B cell (primary cell): Measurements from ENCODE around the gene MAPRE2. TPM values are rescaled to one million over a fixed set of nuclear protein-coding genes. Genes with fewer than 3 reads are reported as not detected.

Experiments
- ATAC-seq: fragments of 200-7000 bp; cut with Tn5 transposase; one replicate; pipeline ENCODE4 v1.10.0; 2021; ENCODE audit warnings: low read depth, mild to moderate bottlenecking, moderate number of reproducible peaks, moderate library complexity
- CTCF ChIA-PET: fragments of 350-600 bp; sonication (Branson Sonifier 250); formaldehyde crosslinking; loops from one replicate; lab custom pipeline; 2021; ENCODE audit warnings: antibody characterized with exemption, inconsistent platforms; lab: Charles Lee
- POLR2A ChIA-PET: fragments of 350-600 bp; sonication (Branson Sonifier 250); formaldehyde crosslinking; loops from one replicate; lab custom pipeline; 2021; ENCODE audit warnings: antibody characterized with exemption; lab: Charles Lee
- DNase-seq: peaks from one replicate; pipeline ENCODE4 v3.0.0; 2013
- H2AFZ ChIP-seq: 2 replicates; pipeline ENCODE4 v1.6.1; 2012; ENCODE audit warnings: mild to moderate bottlenecking, low read depth, low read length; ENCODE audit not compliant: insufficient read depth, poor library complexity, severe bottlenecking
- H3K27ac ChIP-seq, 2 donors: 1 replicate in 1 of 2; 2 replicates in 1 of 2; pipeline ENCODE4 v1.5.1; 2012 to 2013; ENCODE audit warnings: low read length in 2 of 2, mild to moderate bottlenecking in 2 of 2, moderate library complexity in 1 of 2
- H3K27me3 ChIP-seq, 4 experiments: fragments of 200-600 bp in 1 of 4; sonication (generic) in 1 of 4; replicated peaks in 1 of 4; 1 replicate in 2 of 4; 2 replicates in 2 of 4; pipeline versions ENCODE4 v1.6.1 to v1.7.0; 2013 to 2016; ENCODE audit warnings: low read length in 3 of 4, mild to moderate bottlenecking in 2 of 4, mixed read lengths in 1 of 4, moderate library complexity in 1 of 4; ENCODE audit not compliant: insufficient read depth in 4 of 4, control insufficient read depth in 3 of 4; ENCODE audit errors: control extremely low read depth in 1 of 4
- H3K36me3 ChIP-seq, 2 experiments: replicated peaks in 1 of 2; 1 replicate in 1 of 2; 2 replicates in 1 of 2; pipeline versions ENCODE4 v1.6.1 to v1.7.1; 2013; ENCODE audit warnings: low read length in 1 of 2; ENCODE audit not compliant: insufficient read depth in 2 of 2, control insufficient read depth in 1 of 2; ENCODE audit errors: control extremely low read depth in 1 of 2, extremely low read depth in 1 of 2
- H3K4me1 ChIP-seq, 2 donors: fragments of 200-600 bp in 1 of 2; sonication (generic) in 1 of 2; 1 replicate in 1 of 2; 2 replicates in 1 of 2; pipeline versions ENCODE4 v1.5.1 to v1.6.1; 2013 to 2017; ENCODE audit warnings: low read length in 2 of 2; ENCODE audit not compliant: control insufficient read depth in 2 of 2, insufficient read depth in 2 of 2
- H3K4me2 ChIP-seq: replicated peaks from 2 replicates; pipeline ENCODE3; 2012; ENCODE audit warnings: mild to moderate bottlenecking, low read depth, low read length; ENCODE audit not compliant: poor library complexity, severe bottlenecking
- H3K4me3 ChIP-seq, 5 experiments: fragments of 200-600 bp in 1 of 5; sonication (generic) in 1 of 5; 1 replicate in 3 of 5; 2 replicates in 2 of 5; pipeline versions ENCODE4 v1.5.1 to v1.7.0; 2011 to 2016; ENCODE audit warnings: low read length in 4 of 5, mild to moderate bottlenecking in 4 of 5, low read depth in 2 of 5, control low read depth in 1 of 5, moderate library complexity in 1 of 5; ENCODE audit not compliant: insufficient read depth in 1 of 5; ENCODE audit errors: control extremely low read depth in 1 of 5, extremely low read depth in 1 of 5
- H3K79me2 ChIP-seq: fragments of 200-600 bp; sonication (generic); one replicate; pipeline ENCODE4 v1.6.0; 2016; ENCODE audit warnings: low read length; ENCODE audit not compliant: control insufficient read depth, insufficient read depth
- H3K9ac ChIP-seq: fragments of 200-600 bp; sonication (generic); 2 replicates; pipeline ENCODE4 v1.6.1; 2017; ENCODE audit warnings: mild to moderate bottlenecking, low read length, moderate library complexity
- H3K9me3 ChIP-seq, 3 donors: one replicate each; pipeline versions ENCODE4 v1.6.1 to v1.7.1; 2013; ENCODE audit warnings: low read length in 2 of 3; ENCODE audit not compliant: control insufficient read depth in 2 of 3, insufficient read depth in 1 of 3; ENCODE audit errors: control extremely low read depth in 1 of 3
- H4K20me1 ChIP-seq: 2 replicates; pipeline ENCODE4 v1.6.0; 2012; ENCODE audit warnings: mild to moderate bottlenecking, low read length; ENCODE audit not compliant: insufficient read depth, control insufficient read depth, poor library complexity, severe bottlenecking
- H3K27ac Mint-ChIP-seq: one replicate; pipeline ENCODE4 v1.8.0; 2021; ENCODE audit warnings: mixed read lengths
- H3K27me3 Mint-ChIP-seq: one replicate; pipeline ENCODE4 v1.8.0; 2021; ENCODE audit warnings: mixed read lengths
- H3K4me1 Mint-ChIP-seq: one replicate; pipeline ENCODE4 v1.8.0; 2021; ENCODE audit warnings: mixed read lengths
- H3K4me3 Mint-ChIP-seq: one replicate; pipeline ENCODE4 v1.8.0; 2021; ENCODE audit warnings: mixed read lengths
- H3K9me3 Mint-ChIP-seq: one replicate; pipeline ENCODE4 v1.8.0; 2022; ENCODE audit warnings: mixed read lengths; ENCODE audit not compliant: insufficient read depth
- CTCF ChIP-seq: fragments of 200-600 bp; IDR thresholded peaks from one replicate; pipeline ENCODE4 v1.8.0; 2022; ENCODE audit warnings: antibody characterized with exemption, mild to moderate bottlenecking
- EZH2 ChIP-seq: IDR thresholded peaks from 2 replicates; pipeline ENCODE4 v1.6.1; 2012; ENCODE audit warnings: borderline replicate concordance, low read depth, mild to moderate bottlenecking, moderate library complexity, low read length; ENCODE audit not compliant: insufficient read depth, poor library complexity, severe bottlenecking
- WGBS: methylation state at CpG from one replicate; pipeline ENCODE4 v1.1.5; 2013; ENCODE audit warnings: missing lambda C conversion rate; ENCODE audit not compliant: insufficient coverage; 5-methylcytosine and 5-hydroxymethylcytosine counted together
- intact Hi-C: fragments of 100-400 bp; cut with micrococcal nuclease; formaldehyde crosslinking; loops from one replicate; pipeline ENCODE4 v1.10.0; 2022
- polyA plus RNA-seq: library from polyadenylated mRNA; depleted of rRNA; stranded (reverse); fragments of >200 nt; gene quantifications from 2 replicates; pipeline ENCODE4 v1.2.3, GENCODE V29; 2012
- total RNA-seq, 2 donors: library from RNA; stranded (reverse); fragments of 120-200 nt in 1 of 2; gene quantifications; 1 replicate in 1 of 2; 2 replicates in 1 of 2; pipeline versions ENCODE4 v1.2.3 to v1.2.4, GENCODE V29; 2013 to 2022

The MAPRE2 gene
- total and polyA plus RNA-seq, 2 donors (not counting 1 experiment from before 2014, with no cell fraction given) = 36.7 to 63.3 TPM

DNA sequence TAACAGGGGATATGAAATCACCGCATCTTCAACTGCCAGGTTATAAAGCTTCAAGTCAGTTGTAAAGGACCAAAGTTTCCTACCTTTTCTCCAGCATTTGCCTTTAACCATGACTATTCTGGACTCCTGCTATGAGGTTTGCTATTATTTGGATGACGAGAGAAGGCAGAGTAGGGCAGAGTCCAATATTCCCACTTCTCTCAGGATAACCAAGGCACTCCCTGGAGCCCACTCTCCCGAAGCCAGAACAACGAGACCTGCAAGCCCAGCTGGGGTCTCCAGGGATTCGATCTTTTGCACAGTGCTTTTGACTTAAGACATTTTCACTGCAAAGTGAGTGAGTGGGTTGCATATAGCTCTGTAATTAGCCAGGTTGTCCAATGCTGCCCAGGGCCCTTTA, 122.5 kb downstream of the MAPRE2 start:
- POLR2A ChIA-PET = no interaction called here
- intact Hi-C loops = no loop called here
- Histone ChIP-seq H3K4me2 (no peak overlapping the region), H3K27me3 (no peaks in the 10 kb centered on the region), H3K9me3 (no peaks in the 10 kb centered on the region), H4K20me1 (no peaks in the 10 kb centered on the region), H3K27ac (no peak overlapping the region), H3K4me1 (peaks cover 11% of the 10 kb centered on the region in 2 donors), H3K4me3 (no peak overlapping the region), H3K79me2 (no peaks in the 10 kb centered on the region), H3K36me3 (no peaks in the 10 kb centered on the region), H3K9ac (no peak overlapping the region), H2AFZ (no peak overlapping the region)
- H3K27me3 Mint-ChIP-seq = no peaks in the 10 kb centered on the region
- CTCF ChIA-PET = no interaction called here
- DNase-seq = no peak
- H3K4me1 Mint-ChIP-seq = peaks cover 12% of the 10 kb centered on the region
- no peak for ATAC-seq
- H3K4me3 Mint-ChIP-seq = no peak overlapping the region
- H3K9me3 Mint-ChIP-seq = no peaks in the 10 kb centered on the region
- H3K27ac Mint-ChIP-seq = no peak overlapping the region
- no peak for TF ChIP-seq EZH2
- no peak for TF ChIP-seq CTCF
- WGBS = 80% methylated on average over 2 of the region's 5 CpGs

DNA sequence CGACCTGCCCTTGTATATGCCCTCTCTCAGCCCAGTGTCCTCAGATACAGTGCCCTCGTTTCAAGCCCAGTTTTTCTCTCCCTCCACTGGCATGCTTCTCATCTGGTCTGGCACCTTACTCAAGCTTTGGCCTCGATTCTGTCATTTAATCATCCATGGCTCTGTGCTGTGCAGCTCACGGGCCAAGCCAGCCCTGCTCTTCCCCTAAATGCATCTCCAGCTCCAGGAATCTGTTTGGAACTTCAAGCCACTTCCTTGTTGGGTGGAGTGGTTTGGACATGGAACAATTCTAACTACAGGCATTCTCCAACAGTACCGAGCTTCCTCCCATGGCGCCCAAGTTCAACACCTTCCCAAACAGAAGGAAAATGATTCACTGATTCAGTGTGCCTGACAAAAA, 122.9 kb downstream of the MAPRE2 start:
- H3K4me1 Mint-ChIP-seq = peaks cover 8% of the 10 kb centered on the region
- Histone ChIP-seq H3K27ac (no peak overlapping the region), H3K4me2 (no peak overlapping the region), H3K4me1 (peaks cover 7% of the 10 kb centered on the region in 2 donors), H3K4me3 (no peak overlapping the region), H3K36me3 (no peaks in the 10 kb centered on the region), H4K20me1 (no peaks in the 10 kb centered on the region), H3K79me2 (no peaks in the 10 kb centered on the region), H3K27me3 (no peaks in the 10 kb centered on the region), H3K9ac (no peak overlapping the region), H3K9me3 (no peaks in the 10 kb centered on the region), H2AFZ (no peak overlapping the region)
- ChIA-PET POLR2A (no interaction called here), CTCF (no interaction called here)
- no peaks in the 10 kb centered on the region for H3K27me3 Mint-ChIP-seq
- no peak overlapping the region for H3K4me3 Mint-ChIP-seq
- intact Hi-C loops = no loop called here
- DNase-seq (no peak), ATAC-seq (no peak)
- H3K9me3 Mint-ChIP-seq = no peaks in the 10 kb centered on the region
- WGBS = 88% methylated on average over 3 of the region's 6 CpGs
- no peak overlapping the region for H3K27ac Mint-ChIP-seq
- TF ChIP-seq EZH2 (no peak), CTCF (no peak)
